ENCODE measurements around the gene ADAMTS16.

ADAMTS16 gene

GRCh38 chr5:5145651-5146529 is 5.8 kb downstream of the ADAMTS16 start:
- DNase-seq: no peak

- no peak for DNase-seq
Measured at GRCh38 chr5:5146530-5147160, 6.5 kb downstream of the ADAMTS16 start.

GRCh38 chr5:5149154-5149553 is 9.0 kb downstream of the ADAMTS16 start:
- no peak for DNase-seq

- DNase-seq: no peak
Measured at GRCh38 chr5:5150667-5151066, 10.5 kb downstream of the ADAMTS16 start.

DNA sequence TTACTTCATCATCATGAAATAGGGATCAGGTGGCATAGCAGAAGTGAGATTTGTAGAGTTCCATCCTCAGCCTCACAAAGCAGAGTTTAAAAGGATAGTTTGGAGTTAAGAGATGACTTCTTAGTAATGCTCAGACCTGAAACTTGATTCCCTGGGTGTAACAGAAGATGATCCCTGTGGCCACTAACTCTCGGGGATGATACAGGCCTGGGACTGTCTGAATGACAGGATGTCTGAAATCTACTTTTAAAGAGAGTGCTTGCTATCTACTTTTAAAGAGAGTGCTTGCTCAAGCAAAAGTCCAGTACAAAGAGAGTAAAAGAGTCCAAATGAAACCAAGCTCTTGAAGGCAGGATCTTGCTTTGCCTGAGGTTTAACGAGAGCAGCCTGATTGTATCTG is 14.6 kb downstream of the ADAMTS16 start:
- DNase-seq: no peak

- DNase-seq: no peak
Measured at GRCh38 chr5:5155617-5156016, 15.5 kb downstream of the ADAMTS16 start.

DNA sequence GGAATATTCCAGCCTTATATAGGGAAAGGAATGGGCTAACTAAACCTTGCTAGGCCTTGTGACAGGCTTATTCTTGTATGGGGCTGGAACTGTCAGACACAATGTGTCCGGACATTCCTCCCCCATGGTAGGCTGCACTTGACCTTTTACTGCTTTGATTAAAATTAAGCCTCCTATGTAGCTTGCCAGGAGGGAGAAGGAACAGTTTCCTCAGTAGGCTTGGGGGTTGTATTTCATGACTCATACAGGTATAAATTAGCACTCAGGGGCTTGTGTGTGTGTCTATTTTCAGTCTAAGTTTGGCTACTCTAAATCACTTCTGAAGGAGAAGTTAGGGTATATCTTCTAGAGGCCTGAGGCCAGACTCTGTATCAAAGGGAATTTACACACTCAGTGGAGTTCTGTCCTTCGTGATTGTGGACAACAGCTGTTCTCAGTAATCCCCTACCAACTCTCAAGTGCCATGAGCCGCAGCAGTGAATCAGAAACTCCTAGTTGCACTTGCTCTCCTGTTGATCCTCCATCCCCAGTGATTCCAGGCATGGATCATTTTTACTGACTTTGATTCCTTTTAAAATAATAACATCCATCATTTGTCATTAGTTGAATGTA is 16.4 kb downstream of the ADAMTS16 start:
- DNase-seq: no peak

- no peak for DNase-seq
Measured at GRCh38 chr5:5158472-5158895, 18.4 kb downstream of the ADAMTS16 start.

DNA sequence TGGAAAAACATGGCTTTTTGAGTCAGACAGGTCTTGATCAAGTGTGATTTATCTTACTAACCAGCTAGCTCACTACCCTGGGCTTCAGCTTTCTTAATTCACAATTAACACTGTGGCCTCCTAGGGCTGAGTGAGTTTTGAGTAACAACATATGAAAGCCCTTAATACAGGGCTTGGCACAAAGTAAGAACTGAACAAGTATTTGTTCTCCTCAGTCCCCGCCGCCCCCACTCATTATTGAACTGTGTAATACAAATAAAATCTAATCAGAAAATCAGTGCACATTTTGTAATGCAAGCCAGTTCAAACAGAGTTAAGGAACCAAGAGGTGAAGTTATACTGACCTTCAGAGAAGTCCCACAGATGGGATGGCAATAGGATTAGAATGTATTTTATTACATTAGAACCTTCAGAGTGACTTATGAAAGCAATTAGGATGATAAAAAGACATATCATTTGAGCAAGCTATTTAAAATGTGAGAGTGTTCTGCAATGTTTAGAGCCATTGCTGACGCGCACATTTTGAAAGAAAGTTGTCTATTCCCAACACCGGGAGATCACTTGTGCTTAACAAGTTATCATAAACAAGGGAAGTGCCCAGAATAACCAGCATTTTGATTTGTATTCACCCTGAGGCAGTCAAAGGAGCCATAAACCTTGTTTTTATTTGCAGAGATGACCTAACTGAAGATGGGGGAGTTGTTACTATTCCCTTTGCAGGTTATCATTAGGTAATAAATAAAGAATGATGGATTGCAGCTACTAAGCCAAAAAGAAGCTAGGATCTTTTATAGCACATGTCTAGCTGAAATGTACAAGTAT is 19.4 kb downstream of the ADAMTS16 start:
- DNase-seq: no peak

- DNase-seq: no peak
Measured at GRCh38 chr5:5164163-5164562, 24.0 kb downstream of the ADAMTS16 start.

- no peak for DNase-seq
Measured at GRCh38 chr5:5165541-5166002, 25.4 kb downstream of the ADAMTS16 start.

GRCh38 chr5:5169466-5169865 is 29.3 kb downstream of the ADAMTS16 start:
- DNase-seq: no peak

- no peak for DNase-seq
Measured at GRCh38 chr5:5178136-5178535, 38.0 kb downstream of the ADAMTS16 start.

DNA sequence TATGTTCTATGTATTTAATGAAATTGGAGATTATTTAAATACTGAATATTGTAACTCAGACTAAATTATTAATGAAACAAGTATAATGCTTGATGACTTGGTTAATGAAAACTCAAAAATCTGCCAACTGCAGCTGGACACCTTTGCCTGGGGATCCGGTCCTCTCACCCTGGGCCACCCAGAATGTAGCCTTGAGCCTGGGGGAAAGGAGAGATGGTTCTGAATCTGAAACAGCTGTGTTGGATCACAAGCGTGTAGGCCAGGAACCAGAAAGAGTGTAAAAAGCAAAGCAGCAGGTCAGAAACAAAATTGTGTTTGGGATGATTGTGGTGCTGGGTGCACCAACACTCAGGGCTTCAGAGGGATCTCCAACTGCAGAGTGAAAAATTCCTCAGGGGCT is 38.5 kb downstream of the ADAMTS16 start:
- no peak for DNase-seq

- DNase-seq: no peak
Measured at GRCh38 chr5:5179079-5179478, 38.9 kb downstream of the ADAMTS16 start.

GRCh38 chr5:5179597-5179996 is 39.5 kb downstream of the ADAMTS16 start:
- no peak for DNase-seq

DNA sequence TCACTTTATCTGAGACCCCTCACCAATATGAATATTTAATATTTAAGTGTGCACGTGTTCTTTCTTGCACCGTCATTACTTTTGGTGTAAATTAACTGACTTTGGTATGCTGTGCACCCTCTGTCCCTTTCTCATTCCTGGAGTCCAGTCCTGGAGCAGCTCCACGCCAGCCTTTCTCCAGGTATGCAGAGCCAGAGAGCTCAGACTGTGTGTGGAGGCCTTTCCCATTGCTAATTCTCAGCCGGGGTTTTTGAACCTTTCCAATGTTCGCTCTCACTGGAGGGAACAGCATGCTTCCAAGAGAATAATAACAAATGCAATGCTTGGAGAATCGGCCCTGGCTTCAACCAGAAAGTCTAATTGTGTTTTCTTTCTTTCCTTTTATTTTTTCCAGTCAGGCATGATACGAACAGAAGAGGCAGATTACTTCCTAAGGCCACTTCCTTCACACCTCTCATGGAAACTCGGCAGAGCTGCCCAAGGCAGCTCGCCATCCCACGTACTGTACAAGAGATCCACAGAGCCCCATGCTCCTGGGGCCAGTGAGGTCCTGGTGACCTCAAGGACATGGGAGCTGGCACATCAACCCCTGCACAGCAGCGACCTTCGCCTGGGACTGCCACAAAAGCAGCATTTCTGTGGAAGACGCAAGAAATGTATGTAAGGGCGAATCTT is 41.7 kb downstream of the ADAMTS16 start:
- DNase-seq: no peak

DNA sequence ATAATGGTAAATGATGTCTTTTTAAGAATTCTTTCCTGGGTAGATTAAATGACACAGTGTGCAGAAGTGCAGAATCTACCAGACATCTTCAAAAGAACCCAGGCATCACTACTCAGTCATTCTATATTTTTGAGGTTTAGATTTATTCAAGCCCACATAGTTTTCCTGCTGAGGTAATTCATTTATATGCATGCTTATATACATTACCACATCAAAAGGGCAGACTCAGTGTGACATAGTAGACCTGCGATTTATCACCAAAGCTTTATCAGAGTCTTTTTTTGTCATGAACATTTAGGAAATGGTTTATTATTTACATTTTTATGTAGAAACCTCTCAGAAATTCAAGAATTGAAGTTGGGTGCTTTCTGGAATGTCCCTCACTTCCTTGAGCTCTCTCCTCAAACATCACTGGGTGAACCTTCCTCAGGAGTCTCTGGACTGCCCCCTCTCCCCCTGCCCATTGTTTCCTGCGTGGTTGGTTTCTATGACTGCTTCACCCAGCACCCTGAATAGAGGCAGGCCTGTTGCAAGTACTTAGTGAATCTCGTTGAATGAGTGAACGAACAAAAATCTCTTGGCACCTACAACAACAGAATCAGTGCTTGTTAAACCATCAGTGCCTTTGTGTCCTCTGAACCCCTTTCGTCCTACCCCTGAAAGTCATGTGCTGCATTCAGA is 42.5 kb downstream of the ADAMTS16 start:
- DNase-seq: no peak

- DNase-seq: no peak
Measured at GRCh38 chr5:5183189-5183699, 43.1 kb downstream of the ADAMTS16 start.

GRCh38 chr5:5183933-5184332 is 43.8 kb downstream of the ADAMTS16 start:
- DNase-seq: no peak

GRCh38 chr5:5188376-5189050 is 48.4 kb downstream of the ADAMTS16 start:
- no peak for DNase-seq
